Epithelial cell of esophagus (primary cell): ENCODE data around the gene NAALADL2.

Experiments
- DNase-seq: peaks from one replicate; pipeline ENCODE4 v3.0.0; 2010; ENCODE audit warnings: low read depth
- H3K4me3 ChIP-seq: 2 replicates; pipeline ENCODE4 v1.5.1; 2011; ENCODE audit warnings: mild to moderate bottlenecking, low read length, control low read depth
- CTCF ChIP-seq: IDR thresholded peaks from 2 replicates; pipeline ENCODE4 v1.5.1; 2011; ENCODE audit warnings: low read depth, mild to moderate bottlenecking, low read length, control low read depth, inconsistent platforms; ENCODE audit not compliant: insufficient read depth; ENCODE audit errors: missing control alignments

The NAALADL2 gene

GRCh38 chr3:175713268-175713667 is 854.1 kb downstream of the NAALADL2 start:
- DNase-seq: no peak
- no peak overlapping the region for H3K4me3 ChIP-seq
- TF ChIP-seq CTCF: no peak

- TF ChIP-seq CTCF: no peak
- no peak overlapping the region for H3K4me3 ChIP-seq
- DNase-seq: peak; percentile 0
Observed at GRCh38 chr3:175716446-175716845, 857.3 kb downstream of the NAALADL2 start.

GRCh38 chr3:175726228-175726627 is 867.1 kb downstream of the NAALADL2 start:
- H3K4me3 ChIP-seq: no peak overlapping the region
- peak; percentile 17 for DNase-seq
- no peak for TF ChIP-seq CTCF

GRCh38 chr3:175728566-175728965 is 869.4 kb downstream of the NAALADL2 start:
- H3K4me3 ChIP-seq: no peak overlapping the region
- TF ChIP-seq CTCF: no peak
- no peak for DNase-seq

GRCh38 chr3:175729466-175729865 is 870.3 kb downstream of the NAALADL2 start:
- TF ChIP-seq CTCF: no peak
- DNase-seq: peak; percentile 30
- no peak overlapping the region for H3K4me3 ChIP-seq

- H3K4me3 ChIP-seq: no peak overlapping the region
- no peak for DNase-seq
- no peak for TF ChIP-seq CTCF
Observed at GRCh38 chr3:175731543-175731942, 872.4 kb downstream of the NAALADL2 start.

GRCh38 chr3:175732017-175732416 is 872.9 kb downstream of the NAALADL2 start:
- H3K4me3 ChIP-seq: no peak overlapping the region
- no peak for DNase-seq
- no peak for TF ChIP-seq CTCF
